Progenitor cell of endocrine pancreas (in vitro differentiated cells): ENCODE data around the gene OR2Y1. TPM values are rescaled to one million over a fixed set of nuclear protein-coding genes. Genes with fewer than 3 reads are reported as not detected.

Experiments
- DNase-seq: peaks from one replicate; pipeline ENCODE4 v3.0.0; 2021; ENCODE audit warnings: low spot score; ENCODE audit not compliant: unreplicated experiment
- H3K27ac Mint-ChIP-seq: 2 replicates; pipeline ENCODE4 v1.8.0; 2021; ENCODE audit warnings: mild to moderate bottlenecking, moderate library complexity, mixed read lengths
- H3K27me3 Mint-ChIP-seq: 2 replicates; pipeline ENCODE4 v1.8.0; 2021; ENCODE audit warnings: mixed read lengths
- H3K36me3 Mint-ChIP-seq: 2 replicates; pipeline ENCODE4 v1.8.0; 2022; ENCODE audit warnings: mixed read lengths; ENCODE audit not compliant: insufficient read depth
- H3K4me1 Mint-ChIP-seq: 2 replicates; pipeline ENCODE4 v1.8.0; 2021; ENCODE audit warnings: low read depth, mixed read lengths
- H3K4me3 Mint-ChIP-seq: 2 replicates; pipeline ENCODE4 v1.8.0; 2021; ENCODE audit warnings: low read depth, mild to moderate bottlenecking, moderate library complexity, mixed read lengths
- H3K9me3 Mint-ChIP-seq: 2 replicates; pipeline ENCODE4 v1.8.0; 2021; ENCODE audit warnings: low read depth, mixed read lengths
- total RNA-seq: library from RNA; stranded (reverse); gene quantifications from 2 replicates; pipeline ENCODE4 v1.2.1, GENCODE V29; 2021
- TF ChIP-seq, protein P1 (sequence below): fragments of 200-600 bp; sonication (generic); IDR thresholded peaks from one replicate; pipeline ENCODE4 v1.5.0; 2021; ENCODE audit warnings: antibody characterized with exemption, mild to moderate bottlenecking; ENCODE audit not compliant: unreplicated experiment

Gene OR2Y1
- total RNA-seq, 1 donor from 2014 or later, result not detected

DNA sequence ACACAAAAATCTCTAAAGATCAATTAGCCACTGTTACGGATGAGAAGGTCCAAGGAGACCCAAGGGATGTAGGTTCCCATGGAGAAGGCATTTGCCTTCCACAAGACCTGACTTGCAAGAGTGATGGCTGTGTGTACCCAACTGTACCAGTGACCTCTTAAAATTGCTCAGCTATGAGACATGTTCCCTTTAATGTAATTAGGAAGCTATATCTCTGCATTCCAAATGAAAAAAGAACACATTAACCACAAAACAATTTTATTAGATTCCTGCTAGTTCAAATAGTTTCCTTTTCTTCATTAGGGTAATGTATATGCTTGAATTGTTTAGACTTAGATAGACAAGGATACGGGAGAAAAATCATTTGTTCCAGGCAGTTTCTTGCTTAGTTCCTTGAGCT is 3.3 kb downstream of the OR2Y1 start:
- no peak for DNase-seq
- TF ChIP-seq, protein P1, sequence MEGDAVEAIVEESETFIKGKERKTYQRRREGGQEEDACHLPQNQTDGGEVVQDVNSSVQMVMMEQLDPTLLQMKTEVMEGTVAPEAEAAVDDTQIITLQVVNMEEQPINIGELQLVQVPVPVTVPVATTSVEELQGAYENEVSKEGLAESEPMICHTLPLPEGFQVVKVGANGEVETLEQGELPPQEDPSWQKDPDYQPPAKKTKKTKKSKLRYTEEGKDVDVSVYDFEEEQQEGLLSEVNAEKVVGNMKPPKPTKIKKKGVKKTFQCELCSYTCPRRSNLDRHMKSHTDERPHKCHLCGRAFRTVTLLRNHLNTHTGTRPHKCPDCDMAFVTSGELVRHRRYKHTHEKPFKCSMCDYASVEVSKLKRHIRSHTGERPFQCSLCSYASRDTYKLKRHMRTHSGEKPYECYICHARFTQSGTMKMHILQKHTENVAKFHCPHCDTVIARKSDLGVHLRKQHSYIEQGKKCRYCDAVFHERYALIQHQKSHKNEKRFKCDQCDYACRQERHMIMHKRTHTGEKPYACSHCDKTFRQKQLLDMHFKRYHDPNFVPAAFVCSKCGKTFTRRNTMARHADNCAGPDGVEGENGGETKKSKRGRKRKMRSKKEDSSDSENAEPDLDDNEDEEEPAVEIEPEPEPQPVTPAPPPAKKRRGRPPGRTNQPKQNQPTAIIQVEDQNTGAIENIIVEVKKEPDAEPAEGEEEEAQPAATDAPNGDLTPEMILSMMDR, result no peak
- H3K27ac Mint-ChIP-seq, result no peak overlapping the region
- no peaks in the 10 kb centered on the region for H3K4me1 Mint-ChIP-seq
- H3K27me3 Mint-ChIP-seq, result peaks cover 70% of the 10 kb centered on the region
- no peak overlapping the region for H3K4me3 Mint-ChIP-seq
- H3K9me3 Mint-ChIP-seq, result no peaks in the 10 kb centered on the region
- no peaks in the 10 kb centered on the region for H3K36me3 Mint-ChIP-seq

DNA sequence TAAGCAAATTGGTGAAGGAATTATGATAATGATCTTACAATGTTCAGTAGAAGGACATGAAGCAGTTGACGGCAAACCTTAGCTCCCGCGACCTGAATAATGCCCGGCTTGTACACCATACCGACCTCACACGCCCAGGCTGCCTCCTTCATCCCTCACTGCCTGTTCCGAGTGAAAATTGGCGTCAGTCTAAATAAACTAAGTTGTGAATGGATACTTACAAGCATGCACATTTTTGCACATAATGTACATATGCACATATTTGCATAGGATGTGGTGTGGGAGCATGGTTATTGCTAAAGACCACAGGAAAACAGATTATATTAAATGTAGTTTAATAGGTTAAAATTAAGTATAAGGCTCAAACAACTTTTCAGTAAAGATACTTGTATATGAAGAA is 14.9 kb downstream of the OR2Y1 start:
- TF ChIP-seq, protein P1, result no peak
- Mint-ChIP-seq H3K27me3 (peaks cover 31% of the 10 kb centered on the region), H3K4me3 (no peak overlapping the region), H3K4me1 (no peaks in the 10 kb centered on the region), H3K9me3 (peaks cover 10% of the 10 kb centered on the region), H3K36me3 (no peaks in the 10 kb centered on the region), H3K27ac (no peak overlapping the region)
- DNase-seq, result no peak

DNA sequence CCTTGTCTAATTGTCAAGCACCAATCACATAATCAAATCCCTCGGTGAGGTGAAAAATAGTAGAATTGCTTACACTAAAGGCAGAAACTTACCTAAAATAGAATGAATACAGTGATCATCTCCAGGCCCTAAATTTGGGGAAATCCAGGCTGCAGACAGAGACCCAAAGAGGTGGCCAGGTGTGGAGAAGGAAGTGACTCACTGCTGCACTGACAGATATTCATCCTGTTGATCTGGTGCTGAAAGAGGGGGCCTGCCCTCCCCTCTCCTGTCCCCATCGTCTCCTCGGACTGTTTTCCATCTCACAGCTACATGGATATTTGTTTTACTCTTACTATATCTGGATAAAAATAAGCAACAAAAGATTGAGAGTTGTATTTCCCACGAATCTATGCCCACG is 15.9 kb downstream of the OR2Y1 start:
- DNase-seq, result no peak
- H3K9me3 Mint-ChIP-seq, result peaks cover 10% of the 10 kb centered on the region
- no peak overlapping the region for H3K4me3 Mint-ChIP-seq
- no peaks in the 10 kb centered on the region for H3K36me3 Mint-ChIP-seq
- no peak overlapping the region for H3K27ac Mint-ChIP-seq
- H3K27me3 Mint-ChIP-seq, result peaks cover 31% of the 10 kb centered on the region
- TF ChIP-seq, protein P1, result no peak
- no peaks in the 10 kb centered on the region for H3K4me1 Mint-ChIP-seq

DNA sequence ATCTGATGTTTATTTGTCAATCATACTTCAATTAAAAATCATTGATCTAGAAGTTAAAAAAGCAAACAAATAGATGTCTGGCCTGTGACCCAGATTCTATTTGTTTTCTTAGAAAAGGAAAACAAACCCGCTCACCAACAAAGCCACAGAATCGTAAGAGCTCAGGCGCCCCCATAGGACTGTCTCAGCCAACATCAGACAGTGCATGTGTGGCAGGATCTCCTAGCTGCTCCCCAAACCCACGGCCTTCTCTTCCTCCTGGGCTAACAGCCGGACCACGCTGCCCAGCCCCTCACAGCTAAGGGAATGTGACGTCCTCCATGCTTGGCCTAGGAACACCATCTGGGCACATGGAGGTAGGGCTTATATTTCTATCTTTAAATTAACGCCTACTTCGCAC is 19.4 kb downstream of the OR2Y1 start:
- no peaks in the 10 kb centered on the region for H3K4me1 Mint-ChIP-seq
- no peak overlapping the region for H3K27ac Mint-ChIP-seq
- peaks cover 47% of the 10 kb centered on the region for H3K27me3 Mint-ChIP-seq
- no peaks in the 10 kb centered on the region for H3K9me3 Mint-ChIP-seq
- DNase-seq, result no peak
- no peaks in the 10 kb centered on the region for H3K36me3 Mint-ChIP-seq
- TF ChIP-seq, protein P1, result no peak
- no peak overlapping the region for H3K4me3 Mint-ChIP-seq

DNA sequence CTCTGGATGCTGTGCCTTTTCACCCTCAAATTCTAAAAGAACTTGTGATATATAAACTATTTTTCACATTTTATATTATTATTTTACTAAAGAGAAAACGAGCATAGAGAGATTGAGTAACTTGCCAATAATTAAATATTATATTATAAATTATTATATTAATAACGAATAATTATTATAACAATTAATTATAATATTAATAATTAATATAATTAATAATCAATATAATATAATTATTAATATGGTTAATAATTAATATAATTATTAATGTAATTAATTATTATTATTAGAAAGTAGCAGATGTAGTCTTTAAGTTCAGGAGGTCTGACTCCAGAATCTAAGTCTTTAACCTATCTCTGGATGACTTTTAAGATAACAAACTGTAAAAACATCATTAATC is 20.1 kb downstream of the OR2Y1 start:
- H3K4me1 Mint-ChIP-seq, result no peaks in the 10 kb centered on the region
- H3K27ac Mint-ChIP-seq, result no peak overlapping the region
- H3K4me3 Mint-ChIP-seq, result no peak overlapping the region
- H3K9me3 Mint-ChIP-seq, result no peaks in the 10 kb centered on the region
- H3K27me3 Mint-ChIP-seq, result peaks cover 44% of the 10 kb centered on the region
- TF ChIP-seq, protein P1, result no peak
- H3K36me3 Mint-ChIP-seq, result no peaks in the 10 kb centered on the region
- no peak for DNase-seq
